GM06990 (cell line): Measurements from ENCODE around the gene LSMEM2.

Experiments
- DNase-seq: peaks from one replicate; pipeline ENCODE4 v3.0.0-alpha.2; 2011; ENCODE audit not compliant: insufficient read length; ENCODE audit errors: extremely low read depth
- H3K27me3 ChIP-seq: replicated peaks from 2 replicates; pipeline ENCODE4 v1.6.0; 2011; ENCODE audit warnings: low read length; ENCODE audit not compliant: control insufficient read depth, insufficient read depth
- H3K36me3 ChIP-seq: 2 replicates; pipeline ENCODE4 v1.5.1; 2011; ENCODE audit warnings: low read length; ENCODE audit not compliant: control insufficient read depth, insufficient read depth
- H3K4me3 ChIP-seq: replicated peaks from 2 replicates; pipeline ENCODE4 v1.5.1; 2011; ENCODE audit warnings: low read depth, mild to moderate bottlenecking, control low read depth, low read length
- TF ChIP-seq, protein P1 (sequence below): IDR thresholded peaks from 2 replicates; pipeline ENCODE4 v1.5.1; 2011; ENCODE audit warnings: low read length, control low read depth, mild to moderate bottlenecking, inconsistent platforms; ENCODE audit not compliant: insufficient read depth, poor library complexity, severe bottlenecking

The LSMEM2 gene

DNA sequence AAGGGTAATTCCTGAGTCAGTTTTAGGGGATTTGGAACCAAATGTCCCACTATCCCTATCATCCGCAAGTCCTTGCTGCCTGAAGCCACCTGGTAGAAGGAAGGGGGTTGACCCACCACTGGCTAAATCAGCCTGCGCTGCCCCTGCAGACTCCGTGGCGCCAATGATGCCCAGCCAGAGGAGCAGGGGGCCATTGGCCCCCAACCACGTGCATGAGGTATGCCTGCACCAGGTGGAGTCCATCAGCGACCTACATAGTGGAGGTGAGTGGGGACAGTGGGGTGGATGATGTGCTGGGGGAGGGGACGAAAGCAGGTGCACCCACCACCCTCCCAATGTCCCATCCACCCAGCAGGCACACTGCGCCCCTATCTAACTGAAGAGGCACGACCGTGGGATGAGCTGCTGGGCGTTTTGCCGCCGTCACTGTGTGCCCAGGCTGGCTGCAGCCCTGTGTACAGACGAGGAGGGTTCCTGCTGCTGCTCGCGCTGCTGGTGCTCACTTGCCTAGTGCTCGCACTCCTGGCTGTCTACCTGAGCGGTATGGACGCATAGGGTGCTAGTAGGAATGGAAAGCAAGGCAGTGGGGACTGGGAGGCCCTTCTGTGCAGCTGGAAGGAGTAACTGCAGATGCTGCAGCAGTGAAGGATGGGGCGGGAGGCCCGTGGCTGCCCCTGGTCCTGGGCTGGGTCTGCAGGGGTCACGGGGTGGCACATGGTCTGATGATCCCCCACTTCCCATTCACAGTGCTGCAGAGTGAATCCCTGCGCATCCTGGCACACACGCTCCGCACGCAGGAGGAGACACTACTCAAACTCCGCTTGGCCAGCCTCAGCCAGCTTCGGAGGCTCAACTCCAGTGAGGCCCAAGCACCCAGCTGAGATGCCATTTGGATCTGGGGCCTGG lies 7.7 kb downstream of the LSMEM2 start:
- DNase-seq: peak; percentile 7
- H3K36me3 ChIP-seq: peaks cover 28% of the 10 kb centered on the region
- H3K4me3 ChIP-seq: no peak overlapping the region
- TF ChIP-seq, protein P1, sequence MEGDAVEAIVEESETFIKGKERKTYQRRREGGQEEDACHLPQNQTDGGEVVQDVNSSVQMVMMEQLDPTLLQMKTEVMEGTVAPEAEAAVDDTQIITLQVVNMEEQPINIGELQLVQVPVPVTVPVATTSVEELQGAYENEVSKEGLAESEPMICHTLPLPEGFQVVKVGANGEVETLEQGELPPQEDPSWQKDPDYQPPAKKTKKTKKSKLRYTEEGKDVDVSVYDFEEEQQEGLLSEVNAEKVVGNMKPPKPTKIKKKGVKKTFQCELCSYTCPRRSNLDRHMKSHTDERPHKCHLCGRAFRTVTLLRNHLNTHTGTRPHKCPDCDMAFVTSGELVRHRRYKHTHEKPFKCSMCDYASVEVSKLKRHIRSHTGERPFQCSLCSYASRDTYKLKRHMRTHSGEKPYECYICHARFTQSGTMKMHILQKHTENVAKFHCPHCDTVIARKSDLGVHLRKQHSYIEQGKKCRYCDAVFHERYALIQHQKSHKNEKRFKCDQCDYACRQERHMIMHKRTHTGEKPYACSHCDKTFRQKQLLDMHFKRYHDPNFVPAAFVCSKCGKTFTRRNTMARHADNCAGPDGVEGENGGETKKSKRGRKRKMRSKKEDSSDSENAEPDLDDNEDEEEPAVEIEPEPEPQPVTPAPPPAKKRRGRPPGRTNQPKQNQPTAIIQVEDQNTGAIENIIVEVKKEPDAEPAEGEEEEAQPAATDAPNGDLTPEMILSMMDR: no peak
- H3K27me3 ChIP-seq: no peaks in the 10 kb centered on the region

DNA sequence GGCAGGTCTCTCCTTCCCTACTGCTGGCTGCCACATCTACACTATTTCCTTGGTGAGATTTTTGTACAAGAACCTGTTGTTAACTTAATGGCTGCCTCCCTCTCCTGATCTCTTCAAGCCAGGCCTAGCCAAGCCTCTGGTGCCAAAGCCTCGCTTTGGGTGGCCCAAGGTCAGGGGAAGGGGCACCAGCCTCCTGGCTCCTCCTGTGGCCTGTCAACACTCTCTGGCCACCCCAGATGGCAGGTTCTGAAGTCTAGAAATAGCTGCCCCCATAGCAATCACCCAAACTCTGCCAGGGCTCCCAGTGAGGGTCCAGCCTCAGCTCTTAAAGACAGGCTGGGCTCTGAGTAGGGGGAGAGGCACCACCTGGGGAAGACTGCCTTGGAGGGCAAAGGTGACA lies 8.4 kb downstream of the LSMEM2 start:
- Histone ChIP-seq H3K36me3 (peaks cover 28% of the 10 kb centered on the region), H3K27me3 (no peaks in the 10 kb centered on the region), H3K4me3 (no peak overlapping the region)
- TF ChIP-seq, protein P1: no peak
- DNase-seq: peak; percentile 1

GRCh38 chr3:50288387-50289007 lies 9.6 kb downstream of the LSMEM2 start:
- peaks cover 28% of the 10 kb centered on the region for H3K36me3 ChIP-seq

DNA sequence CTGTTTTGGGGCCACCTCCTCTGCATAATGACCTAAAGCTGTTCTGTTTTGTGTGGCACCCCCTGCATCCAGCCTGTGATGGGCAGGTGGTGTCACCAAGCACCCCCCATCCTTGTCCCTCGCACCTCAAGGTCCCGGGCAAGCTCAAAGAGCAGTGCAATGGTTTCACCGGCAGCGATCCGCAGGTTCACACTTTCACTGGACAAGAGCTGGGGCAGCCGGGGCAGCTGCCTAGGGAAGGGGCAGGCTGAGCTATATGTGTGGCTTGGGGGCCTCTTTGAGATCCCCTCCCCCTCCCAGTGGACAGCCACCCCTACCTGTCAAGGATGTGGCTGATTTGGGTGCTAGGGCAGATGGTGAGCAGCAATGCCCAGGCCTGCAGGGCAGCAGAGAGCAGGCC lies 10.2 kb downstream of the LSMEM2 start:
- DNase-seq: peak; percentile 3
- no peak overlapping the region for H3K4me3 ChIP-seq
- TF ChIP-seq, protein P1: no peak
- no peaks in the 10 kb centered on the region for H3K27me3 ChIP-seq
- peaks cover 28% of the 10 kb centered on the region for H3K36me3 ChIP-seq

More at GRCh38 chr3:50288387-50289007, 9.6 kb downstream of the LSMEM2 start:
- H3K4me3 ChIP-seq: no peak overlapping the region
- TF ChIP-seq, protein P1: no peak
- no peaks in the 10 kb centered on the region for H3K27me3 ChIP-seq
- DNase-seq: peak; percentile 14

DNA sequence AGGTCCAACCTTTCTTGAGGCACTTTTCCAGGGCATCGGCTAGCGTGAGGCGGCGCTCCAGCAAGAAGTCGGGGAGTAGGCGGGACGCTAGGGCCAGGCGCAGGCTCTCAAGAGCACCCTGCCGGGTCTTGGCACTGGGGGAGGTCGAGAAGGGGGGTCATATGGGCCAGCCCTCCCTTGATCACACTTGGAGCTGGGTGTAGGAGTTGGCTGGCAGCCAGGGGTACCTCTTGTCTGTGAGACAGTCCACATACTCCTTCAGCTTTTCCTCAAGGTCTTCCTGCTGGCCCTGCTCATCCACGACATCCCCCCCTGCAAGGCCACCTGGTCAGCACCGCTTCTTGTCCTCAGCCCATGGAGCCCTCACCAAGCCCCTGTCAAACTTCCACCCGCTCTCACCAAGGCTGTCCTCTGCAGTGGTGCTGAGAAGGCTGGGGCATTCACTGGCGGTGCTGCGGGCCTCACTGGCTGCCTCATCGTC lies 11.3 kb downstream of the LSMEM2 start:
- peak; percentile 3 for DNase-seq
- Histone ChIP-seq H3K27me3 (no peaks in the 10 kb centered on the region), H3K4me3 (no peak overlapping the region), H3K36me3 (peaks cover 28% of the 10 kb centered on the region)
- TF ChIP-seq, protein P1: no peak
